H1 (cell line): ENCODE measurements around the gene ZNF511. TPM values are rescaled to one million over a fixed set of nuclear protein-coding genes. Genes with fewer than 3 reads are reported as not detected.

Experiments used
- BRCA1 ChIP-seq: IDR thresholded peaks from 2 replicates; pipeline ENCODE4 v1.6.1; 2012; ENCODE audit warnings: low read depth, low read length, improper control_type of control experiment
- HDAC6 ChIP-seq: IDR thresholded peaks from one replicate; pipeline ENCODE4 v1.7.1; 2012; ENCODE audit warnings: low read depth, mild to moderate bottlenecking, inconsistent platforms, low read length, moderate library complexity
- RXRA ChIP-seq: IDR thresholded peaks from 2 replicates; pipeline ENCODE4 v1.6.1; 2011; ENCODE audit warnings: low read depth, mild to moderate bottlenecking, low read length, moderate library complexity; ENCODE audit not compliant: insufficient read depth
- TEAD4 ChIP-seq: IDR thresholded peaks from 2 replicates; pipeline ENCODE4 v1.6.1; 2012; ENCODE audit warnings: low read depth, low read length, inconsistent platforms, mixed read lengths
- polyA plus RNA-seq, 7 experiments: library from polyadenylated mRNA; depleted of rRNA in 3 of 7; stranded (reverse) in 5 of 7; unstranded in 2 of 7; fragments of >200 nt in 5 of 7; fragments of 200-250 nt in 2 of 7; gene quantifications; 1 replicate in 5 of 7; 2 replicates in 1 of 7; 4 replicates in 1 of 7; pipeline versions ENCODE4 v1.2.1 to v1.2.3, GENCODE V29; 2011 to 2013; ENCODE audit warnings: missing spikeins in 2 of 7, mixed read lengths in 2 of 7
- total RNA-seq: library from RNA; stranded (reverse); fragmentation: NEBNext Ultra II Directional; extraction: Animal tissue kit (Norgen Biotek cat#: 25700); gene quantifications from 2 replicates; pipeline ENCODE4 v1.2.1, GENCODE V29; 2021

ZNF511 gene
- total and polyA plus RNA-seq, 2 of the 8 experiments (the other 6 are each of a cell fraction or from before 2014, with no cell fraction given): 55.4 to 71.7 TPM

DNA sequence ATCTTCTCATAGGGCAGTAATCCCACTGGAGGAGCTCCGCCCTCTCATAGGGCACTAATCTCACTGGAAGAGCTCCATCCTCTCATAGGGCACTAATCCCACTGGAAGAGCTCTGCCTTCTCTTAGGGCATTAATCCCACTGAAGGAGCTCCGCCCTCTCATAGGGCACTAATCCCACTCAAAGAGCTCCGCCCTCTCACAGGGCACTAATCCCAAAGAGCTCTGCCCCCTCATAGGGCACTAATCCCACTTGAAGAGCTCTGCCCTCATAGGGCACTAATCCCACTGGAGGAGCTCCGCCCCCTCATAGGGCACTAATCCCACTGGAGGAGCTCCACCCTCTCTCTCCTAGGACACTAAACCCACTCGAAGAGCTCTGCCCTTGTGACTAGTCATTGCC, 52.5 kb downstream of the ZNF511 start (continued):
- TF ChIP-seq BRCA1 (no peak), RXRA (no peak), TEAD4 (no peak), HDAC6 (no peak)
- TF ChIP-seq, all 59 proteins: peak for 0
